ENCODE data around the gene CGREF1.
"Not testable (repeated sequence)": the region's sequence is repeated elsewhere in the genome, so short reads cannot be mapped to it uniquely, and the experiment has no call there.

CGREF1 gene

DNA sequence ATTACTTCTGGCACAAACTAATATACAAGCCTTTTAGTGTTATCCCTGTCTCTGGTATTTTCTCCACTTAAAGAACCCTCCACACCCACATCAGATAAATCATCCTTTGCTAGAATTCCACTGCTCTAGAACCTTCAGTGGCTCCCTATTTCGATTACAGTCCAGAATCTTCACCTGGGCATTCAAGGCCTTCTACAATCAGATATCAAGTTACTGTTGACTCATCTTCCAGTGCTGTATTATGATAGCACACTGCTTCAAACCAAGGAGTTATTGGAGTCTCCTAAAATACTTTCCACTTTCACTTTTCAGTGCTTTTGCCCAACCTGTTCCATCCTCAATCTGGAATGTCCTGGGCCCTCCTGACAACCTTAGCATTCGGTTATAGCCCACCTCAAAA is 3.4 kb downstream of the CGREF1 start:
- in situ Hi-C loops (cut with HindIII; ENCODE audit: low sequenced_read_pairs), result no loop called here

DNA sequence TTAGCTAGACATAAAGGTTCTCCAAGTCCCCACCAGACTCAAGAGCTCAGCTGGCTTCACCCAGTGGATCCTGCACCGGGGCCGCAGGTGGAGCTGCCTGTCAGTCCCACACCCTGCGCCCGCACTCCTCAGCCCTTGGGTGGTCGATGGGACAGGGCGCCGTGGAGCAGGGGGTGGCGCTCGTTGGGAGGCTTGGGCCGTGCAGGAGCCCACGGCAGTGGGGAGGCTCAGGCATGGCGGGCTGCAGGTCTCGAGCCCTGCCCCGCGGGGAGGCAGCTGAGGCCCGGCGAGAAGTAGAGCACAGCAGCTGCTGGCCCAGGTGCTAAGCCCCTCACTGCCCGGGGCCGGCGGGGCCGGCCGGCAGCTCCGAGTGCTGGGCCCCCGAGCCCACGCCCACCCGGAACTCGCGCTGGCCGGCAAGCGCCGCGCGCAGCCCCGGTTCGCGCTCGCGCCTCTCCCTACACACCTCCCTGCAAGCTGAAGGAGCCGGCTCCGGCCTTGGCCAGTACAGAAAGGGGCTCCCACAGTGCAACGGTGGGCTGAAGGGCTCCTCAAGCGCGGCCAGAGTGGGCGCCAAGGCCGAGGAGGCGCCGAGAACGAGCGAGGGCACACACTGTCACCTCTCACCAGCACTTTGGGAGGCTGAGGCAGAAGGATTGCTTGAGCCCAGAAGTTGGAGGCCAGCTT is 7.4 kb downstream of the CGREF1 start:
- in situ Hi-C loops (cut with HindIII; ENCODE audit: low sequenced_read_pairs), result not testable (repeated sequence)

DNA sequence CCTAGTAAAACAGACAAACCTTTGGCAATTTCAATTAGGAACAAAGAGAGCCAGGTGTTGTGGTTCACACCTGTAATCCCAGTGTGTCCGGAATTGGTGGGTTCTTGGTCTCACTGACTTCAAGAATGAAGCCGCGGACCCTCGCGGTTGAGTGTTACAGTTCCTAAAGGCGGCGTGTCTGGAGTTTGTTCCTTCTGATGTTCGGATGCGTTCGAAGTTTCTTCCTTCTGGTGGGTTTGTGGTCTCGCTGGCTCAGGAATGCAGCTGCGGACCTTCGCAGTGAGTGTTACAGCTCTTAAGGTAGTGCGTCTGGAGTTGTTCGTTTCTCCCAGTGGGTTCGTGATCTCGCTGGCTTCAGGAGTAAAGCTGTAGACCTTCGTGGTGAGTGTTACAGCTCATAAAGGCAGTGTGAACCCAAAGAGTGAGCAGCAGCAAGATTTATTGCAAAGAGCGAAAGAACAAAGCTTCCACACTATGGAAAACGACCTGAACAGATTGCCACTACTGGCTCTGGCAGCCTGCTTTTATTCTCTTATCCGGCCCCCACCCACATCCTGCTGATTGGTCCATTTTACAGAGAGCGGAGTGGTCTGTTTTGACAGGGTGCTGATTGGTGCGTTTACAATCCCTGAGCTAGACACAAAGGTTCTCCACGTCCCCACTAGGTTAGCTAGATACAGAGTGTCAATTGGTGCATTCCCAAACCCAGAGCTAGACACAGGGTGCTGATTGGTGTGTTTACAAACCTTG is 8.2 kb downstream of the CGREF1 start:
- in situ Hi-C loops (cut with HindIII; ENCODE audit: low sequenced_read_pairs), result not testable (repeated sequence)

DNA sequence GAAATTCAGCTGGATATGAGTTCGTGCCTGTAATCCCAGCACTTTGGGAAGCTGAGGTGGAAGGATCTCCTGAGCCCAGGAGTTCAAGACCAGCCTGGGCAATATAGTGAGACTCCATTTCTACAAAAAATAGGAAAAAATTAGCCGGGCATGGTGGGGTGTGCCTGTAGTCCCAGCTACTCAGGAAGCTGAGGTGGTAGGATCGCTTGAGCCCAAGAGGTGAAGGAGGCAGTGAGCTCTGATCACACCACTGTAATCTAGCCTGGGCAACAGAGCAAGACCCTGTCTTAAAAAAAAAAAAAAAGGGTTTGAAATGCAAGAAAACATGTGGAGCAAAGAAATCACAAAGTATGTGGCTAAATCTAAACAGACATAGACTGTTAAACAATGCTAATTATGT is 9.8 kb downstream of the CGREF1 start:
- in situ Hi-C loops (cut with HindIII; ENCODE audit: low sequenced_read_pairs), result no loop called here

DNA sequence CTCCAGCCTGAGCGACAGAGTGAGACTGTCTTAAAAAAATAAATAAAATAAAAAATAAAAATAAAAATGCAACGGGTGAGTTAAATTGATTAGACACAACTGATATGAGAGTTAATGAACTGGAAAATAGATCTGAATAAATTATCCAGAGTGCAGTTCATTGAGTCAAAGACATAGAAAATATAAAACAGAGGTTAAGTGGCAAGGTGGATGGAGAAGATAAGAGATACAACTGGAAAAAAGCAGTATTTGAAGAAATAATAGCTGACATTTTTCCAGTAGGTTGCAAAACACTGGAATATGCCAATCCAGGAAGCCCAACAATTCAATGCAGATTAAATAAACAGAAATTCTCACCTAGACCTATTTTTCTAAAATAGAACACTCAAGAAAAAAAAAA is 10.7 kb downstream of the CGREF1 start:
- in situ Hi-C loops (cut with HindIII; ENCODE audit: low sequenced_read_pairs), result no loop called here

DNA sequence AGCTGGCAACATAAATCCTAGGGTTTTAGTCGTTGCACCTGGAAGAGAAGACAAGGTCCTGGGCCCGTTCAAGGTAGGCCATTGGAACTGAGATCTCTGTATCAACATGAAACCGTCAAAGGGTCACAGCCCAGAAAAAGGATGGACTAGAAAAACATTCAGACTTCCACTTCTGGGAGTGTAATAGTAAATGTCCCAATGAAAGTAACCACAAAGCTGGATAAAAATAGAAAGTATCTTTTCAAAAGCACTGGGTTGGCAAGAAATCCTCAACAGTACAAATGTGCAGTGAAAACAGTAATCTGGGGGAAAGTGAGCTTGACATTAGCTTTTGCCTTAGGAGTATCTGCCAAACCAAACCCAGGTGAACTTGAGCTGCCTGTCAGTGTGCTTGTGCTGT is 12.9 kb downstream of the CGREF1 start:
- in situ Hi-C loops (cut with HindIII; ENCODE audit: low sequenced_read_pairs), result no loop called here

DNA sequence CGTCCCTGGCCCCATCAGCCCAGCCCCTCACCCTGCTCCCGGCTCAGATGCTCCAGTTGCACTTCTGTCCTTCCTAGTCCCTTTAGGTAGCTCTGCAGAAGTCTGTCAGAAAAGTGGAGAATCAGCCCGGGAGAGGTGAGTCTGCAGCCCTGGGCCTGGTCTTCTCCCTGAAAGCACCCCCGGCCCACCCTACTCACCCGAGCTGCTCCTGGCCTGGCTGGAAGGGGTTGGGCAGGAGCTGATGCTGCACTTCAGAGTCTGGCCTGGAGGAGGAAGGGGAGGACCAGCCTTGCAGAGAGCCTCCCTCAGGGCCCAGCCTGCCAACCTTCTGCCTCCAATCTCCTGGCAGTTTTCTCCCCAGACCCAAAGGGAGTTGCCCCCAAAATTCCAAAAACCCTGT is 16.6 kb downstream of the CGREF1 start:
- in situ Hi-C loops (cut with HindIII; ENCODE audit: low sequenced_read_pairs), result no loop called here

DNA sequence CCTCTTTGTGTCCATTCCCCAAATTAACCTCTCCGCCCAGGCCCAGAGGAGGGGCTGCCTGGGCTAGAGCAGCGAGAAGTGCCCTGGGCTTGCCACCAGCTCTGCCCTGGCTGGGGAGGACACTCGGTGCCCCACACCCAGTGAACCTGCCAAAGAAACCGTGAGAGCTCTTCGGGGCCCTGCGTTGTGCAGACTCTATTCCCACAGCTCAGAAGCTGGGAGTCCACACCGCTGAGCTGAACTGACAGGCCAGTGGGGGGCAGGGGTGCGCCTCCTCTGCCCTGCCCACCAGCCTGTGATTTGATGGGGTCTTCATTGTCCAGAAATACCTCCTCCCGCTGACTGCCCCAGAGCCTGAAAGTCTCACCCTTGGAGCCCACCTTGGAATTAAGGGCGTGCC is 18.9 kb downstream of the CGREF1 start:
- in situ Hi-C loops (cut with HindIII; ENCODE audit: low sequenced_read_pairs), result no loop called here

DNA sequence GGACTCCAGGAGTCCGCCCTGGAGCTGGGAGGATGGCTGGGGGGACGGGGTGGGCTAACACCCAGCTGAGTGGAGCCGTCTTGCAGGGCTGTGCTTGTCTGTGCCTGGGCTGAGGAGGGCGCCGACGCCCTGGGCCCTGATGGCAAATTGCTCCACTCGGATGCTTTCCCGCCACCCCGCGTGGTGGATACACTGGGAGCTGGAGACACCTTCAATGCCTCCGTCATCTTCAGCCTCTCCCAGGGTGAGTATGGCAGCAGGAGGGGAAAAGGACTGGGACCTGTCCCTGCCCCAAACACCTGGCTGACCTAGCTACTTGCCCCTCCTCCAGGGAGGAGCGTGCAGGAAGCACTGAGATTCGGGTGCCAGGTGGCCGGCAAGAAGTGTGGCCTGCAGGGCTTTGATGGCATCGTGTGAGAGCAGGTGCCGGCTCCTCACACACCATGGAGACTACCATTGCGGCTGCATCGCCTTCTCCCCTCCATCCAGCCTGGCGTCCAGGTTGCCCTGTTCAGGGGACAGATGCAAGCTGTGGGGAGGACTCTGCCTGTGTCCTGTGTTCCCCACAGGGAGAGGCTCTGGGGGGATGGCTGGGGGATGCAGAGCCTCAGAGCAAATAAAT is 19.5 kb downstream of the CGREF1 start:
- in situ Hi-C loops (cut with HindIII; ENCODE audit: low sequenced_read_pairs), result no loop called here

DNA sequence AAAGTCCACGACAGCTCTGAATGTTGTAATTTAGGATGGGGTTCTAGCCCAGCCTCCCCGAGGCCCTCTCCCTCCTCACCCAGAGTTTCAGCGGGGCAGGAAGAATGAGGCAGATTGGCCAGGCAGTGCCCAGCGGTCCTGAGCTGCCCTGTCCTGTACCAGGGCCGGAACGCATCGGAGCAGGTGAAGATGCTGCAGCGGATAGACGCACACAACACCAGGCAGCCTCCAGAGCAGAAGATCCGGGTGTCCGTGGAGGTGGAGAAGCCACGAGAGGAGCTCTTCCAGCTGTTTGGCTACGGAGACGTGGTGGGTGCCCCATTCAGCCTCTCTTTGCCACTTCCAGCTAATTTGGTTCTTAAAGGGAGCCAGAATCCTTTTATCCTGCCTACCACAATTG is 21.6 kb downstream of the CGREF1 start:
- in situ Hi-C loops (cut with HindIII; ENCODE audit: low sequenced_read_pairs), result no loop called here

DNA sequence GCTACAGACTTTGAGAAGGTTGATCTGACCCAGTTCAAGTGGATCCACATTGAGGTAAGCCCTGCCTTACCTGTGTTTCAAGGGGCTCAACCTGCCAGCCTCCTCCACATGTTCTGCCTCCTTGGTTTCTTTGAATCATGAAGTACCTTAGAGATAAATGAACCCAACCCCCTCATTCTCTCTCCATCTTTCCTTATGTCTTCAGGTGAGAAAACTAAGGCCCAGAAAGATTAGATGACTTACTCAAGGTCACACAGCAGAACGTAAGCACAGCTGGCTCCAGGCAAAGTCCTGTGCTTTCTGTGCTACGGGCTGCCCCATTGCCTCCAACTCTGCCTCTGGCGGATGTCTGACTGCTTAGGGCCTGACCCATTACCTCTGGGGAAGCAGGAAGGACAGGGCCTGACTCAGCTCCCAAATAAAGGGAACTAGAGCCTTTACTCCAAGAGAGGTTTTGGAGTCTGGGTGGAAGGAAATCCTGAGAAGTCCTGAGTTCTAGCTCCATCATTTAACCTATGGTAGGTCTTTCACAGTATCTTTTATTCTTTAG is 22.1 kb downstream of the CGREF1 start:
- in situ Hi-C loops (cut with HindIII; ENCODE audit: low sequenced_read_pairs), result no loop called here

DNA sequence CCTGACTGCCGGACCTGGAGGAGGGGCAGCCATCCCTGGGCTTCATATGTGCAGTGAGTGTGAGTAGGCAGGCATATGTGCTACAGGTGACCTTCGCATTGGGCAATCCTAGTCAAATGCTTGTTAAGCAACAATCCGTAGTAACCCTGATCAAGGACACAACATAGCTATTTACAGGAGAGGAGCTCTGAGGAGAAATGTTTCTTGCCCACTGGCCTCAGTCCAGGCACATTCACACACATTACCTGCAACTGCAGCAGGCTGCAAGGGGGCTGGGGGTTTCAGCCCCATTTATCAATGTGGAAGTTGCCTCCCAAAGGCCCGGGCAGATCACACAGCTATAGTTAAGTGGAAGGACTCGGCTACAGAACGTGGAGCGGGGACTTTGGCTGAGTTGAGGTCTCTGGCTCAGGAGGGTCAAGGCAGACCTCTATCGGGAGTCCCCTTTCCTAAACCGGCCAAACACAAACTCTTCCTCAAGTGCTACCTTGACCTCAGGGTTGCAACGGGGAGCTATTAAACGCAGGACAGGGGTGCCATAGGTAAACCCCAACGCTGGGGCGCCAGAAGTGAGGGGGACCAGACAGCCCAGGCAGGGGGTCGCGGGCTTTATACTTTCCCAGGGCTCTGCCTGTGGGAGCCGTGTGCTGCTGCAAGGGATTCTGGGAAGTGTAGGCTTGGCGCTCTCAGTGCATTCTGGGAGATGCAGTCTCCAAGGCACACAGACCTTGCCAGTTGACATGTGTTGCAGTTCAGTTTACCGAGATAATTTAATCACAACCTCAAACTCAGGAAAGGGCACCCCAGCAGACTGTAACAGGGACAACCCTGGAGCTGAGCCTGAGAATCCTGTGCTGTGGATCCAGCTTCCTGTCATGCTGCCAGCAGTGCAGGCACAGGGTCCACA is 22.9 kb downstream of the CGREF1 start:
- in situ Hi-C loops (cut with HindIII; ENCODE audit: low sequenced_read_pairs), result no loop called here

DNA sequence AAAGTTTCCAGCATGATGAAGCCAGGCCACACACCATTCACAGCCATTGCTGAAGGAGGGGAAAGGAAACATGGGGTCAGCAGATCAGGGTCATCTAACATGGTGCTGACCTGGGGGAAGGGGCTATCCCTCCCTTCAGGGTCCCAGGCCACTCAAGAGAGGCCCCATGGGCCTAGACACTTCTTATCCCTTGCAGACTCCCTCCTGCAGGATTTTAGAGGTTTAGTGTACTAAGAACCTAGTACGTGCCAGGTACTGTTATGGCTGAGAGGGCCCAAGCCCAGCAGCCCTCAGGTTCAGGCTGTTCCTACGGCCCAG is 23.5 kb downstream of the CGREF1 start:
- in situ Hi-C loops (cut with HindIII; ENCODE audit: low sequenced_read_pairs), result no loop called here

DNA sequence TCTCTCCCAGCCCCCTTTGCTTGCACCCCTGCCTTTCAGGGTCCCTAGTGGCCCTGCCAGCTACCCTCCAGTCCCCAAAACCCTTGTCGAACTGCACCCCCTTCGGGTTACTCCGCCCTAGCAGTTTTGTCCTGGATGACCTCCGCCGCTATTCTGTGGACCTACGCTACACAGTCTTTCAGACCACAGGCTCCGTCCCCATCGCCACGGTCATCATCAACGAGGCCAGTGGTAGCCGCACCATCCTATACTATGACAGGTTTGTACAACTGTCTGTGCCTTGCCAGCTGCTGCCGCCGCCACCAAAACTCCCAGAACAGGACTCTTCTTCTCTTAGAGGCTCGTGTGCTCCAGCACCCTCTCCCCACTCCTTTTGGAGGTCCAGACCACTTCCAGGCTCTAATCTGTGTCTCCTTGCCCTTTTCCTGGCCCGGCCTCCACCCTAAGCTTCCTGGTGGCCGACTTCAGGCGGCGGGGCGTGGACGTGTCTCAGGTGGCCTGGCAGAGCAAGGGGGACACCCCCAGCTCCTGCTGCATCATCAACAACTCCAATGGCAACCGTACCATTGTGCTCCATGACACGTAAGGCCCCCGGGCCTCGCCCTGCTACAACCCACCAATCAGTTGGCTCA is 24.5 kb downstream of the CGREF1 start:
- in situ Hi-C loops (cut with HindIII; ENCODE audit: low sequenced_read_pairs), result loop anchor here (5.0 kb wide), 1 partner anchor 77 kb away; no protein-coding TSS in a partner anchor

DNA sequence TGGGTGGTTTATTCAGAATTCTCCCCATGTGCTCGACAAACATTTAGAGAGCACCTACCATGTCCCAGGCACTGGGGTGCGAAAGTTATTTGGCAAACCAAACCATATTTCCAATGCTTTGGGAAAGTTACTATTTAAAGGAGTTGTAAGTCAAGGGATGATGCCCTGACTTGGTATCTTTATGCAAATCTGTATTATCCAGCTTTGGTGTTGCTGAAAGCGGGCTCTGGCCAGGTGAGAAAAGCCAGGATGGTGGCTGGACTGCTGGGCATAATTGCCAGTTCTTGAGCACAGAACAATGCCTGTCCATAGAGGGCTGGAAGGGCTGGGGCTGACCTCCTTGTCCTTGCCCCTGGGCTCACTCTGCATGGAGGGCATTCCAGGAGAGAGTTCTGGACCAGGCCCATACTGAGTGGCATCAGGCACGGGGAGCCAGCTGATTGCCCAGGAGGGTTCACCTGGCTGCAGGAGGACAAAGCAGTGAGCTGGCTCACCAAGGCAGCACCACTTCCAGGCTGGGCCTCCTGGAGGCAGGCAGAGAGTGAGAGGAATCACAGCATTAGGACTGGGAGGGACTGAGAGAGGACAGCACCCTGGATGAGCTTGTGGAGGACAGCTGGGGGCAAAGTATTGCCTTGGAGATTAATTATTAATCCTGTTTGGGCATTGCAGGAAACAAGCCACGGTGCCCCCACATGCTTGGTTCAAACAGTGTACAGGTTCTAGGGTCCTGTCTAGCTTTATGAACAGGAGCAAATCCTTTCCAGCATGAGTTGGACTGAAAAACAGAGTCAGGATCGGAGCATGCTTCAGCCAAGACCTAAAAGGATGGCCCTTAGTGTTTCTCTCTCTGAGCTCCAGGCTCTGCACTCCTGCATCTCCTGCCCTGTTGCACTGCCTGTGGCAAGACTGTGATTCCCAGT is 25.2 kb downstream of the CGREF1 start:
- in situ Hi-C loops (cut with HindIII; ENCODE audit: low sequenced_read_pairs), result loop anchor here (5.0 kb wide), 1 partner anchor 76 kb away; no protein-coding TSS in a partner anchor

DNA sequence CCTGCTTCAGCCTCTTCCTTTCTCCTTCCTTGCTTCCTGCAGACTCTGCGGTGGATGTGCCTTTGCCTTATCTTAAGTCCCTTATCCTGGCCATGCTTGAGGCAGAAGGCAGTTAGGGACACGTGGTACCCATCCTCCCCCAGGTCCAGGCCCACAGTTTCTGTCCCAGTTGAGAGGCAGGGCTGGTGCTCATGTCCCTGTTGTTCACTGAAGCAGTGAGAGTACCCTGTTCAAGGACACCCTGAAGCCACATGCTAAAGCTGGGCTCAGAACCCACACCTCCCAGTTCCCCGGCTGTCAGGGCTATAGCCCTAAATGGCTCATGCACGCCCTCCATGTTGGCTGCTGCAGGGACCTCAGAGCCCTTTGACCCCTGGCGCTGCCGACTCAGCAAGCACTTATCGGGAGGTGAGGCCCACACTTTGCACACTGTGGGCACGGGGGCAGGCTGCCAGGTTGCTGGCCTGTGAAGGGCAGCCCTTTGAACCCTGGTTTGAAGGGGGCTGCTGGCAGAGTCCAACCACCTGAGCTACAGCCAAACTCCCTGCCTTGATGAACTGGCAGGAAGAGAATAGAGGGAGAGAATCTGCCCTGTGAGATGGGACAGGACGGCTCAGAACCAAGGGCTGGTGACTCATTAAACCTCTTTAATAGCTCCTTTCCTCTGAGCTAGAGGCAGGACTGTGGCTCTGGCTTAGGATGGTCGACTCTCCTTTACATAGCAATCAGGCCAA is 26.1 kb downstream of the CGREF1 start:
- in situ Hi-C loops (cut with HindIII; ENCODE audit: low sequenced_read_pairs), result loop anchor here (5.0 kb wide), 1 partner anchor 76 kb away; no protein-coding TSS in a partner anchor

DNA sequence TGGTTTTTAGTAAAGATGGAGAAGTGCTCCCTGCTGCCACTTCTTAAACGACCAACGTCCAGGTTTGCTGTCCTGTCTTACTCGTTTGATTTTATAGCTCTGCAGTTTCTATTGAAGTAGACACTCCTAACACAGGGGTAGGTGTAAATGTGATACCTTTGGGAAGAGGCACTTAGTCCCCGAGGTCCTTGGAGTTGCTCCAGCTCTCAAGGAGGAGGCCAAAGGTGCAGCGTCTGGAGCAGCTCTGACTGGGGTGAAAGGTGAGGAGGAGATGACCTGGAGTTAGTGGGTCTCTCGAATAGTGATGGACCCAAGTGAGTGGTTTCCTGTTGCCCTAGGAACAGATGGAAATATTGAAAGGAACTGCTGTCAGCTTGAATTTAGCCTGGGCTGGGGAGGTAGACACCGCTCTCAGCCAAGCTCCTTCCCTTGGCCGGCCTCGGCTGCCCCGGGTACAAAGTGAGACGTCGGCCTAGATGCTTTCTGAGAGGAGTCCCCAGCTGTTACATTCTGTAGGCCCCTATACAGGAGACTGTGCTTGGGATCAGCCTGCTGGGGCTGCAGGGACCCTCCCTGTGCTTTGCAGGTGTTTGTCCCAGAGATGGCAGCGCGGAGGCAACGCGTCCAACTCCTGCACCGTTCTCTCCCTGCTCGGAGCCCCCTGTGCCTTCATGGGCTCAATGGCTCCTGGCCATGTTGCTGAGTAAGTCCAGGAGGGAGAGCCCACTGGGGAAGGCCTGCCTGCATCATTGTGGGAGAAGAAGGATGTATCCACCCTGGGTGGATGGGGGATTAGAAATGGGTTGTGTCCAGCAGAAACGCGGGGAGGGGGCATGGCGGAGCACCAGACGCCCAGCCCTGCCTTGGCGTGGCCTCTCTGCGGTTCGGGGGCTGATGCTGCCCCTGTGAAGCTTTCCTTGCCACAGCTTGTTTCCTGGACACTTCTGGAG is 26.9 kb downstream of the CGREF1 start:
- in situ Hi-C loops (cut with HindIII; ENCODE audit: low sequenced_read_pairs), result loop anchor here (5.0 kb wide), 1 partner anchor 75 kb away; no protein-coding TSS in a partner anchor

Measured in endothelial cell of hepatic sinusoid (primary cell).